ENCODE measurements around the gene SSPN.

- TF ChIP-seq CTCF (IDR thresholded peaks at IDR 0.05 in 2 of 3, conservative IDR thresholded peaks at IDR 0.05 in 1 of 3; ENCODE audit: borderline replicate concordance in 1 of 3, insufficient read depth in 1 of 3, low read depth in 2 of 3, low read length in 2 of 3) (no peak), EZH2 (IDR thresholded peaks at IDR 0.05) (no peak), SP1 (IDR thresholded peaks at IDR 0.05; ENCODE audit: low read depth) (no peak), POLR2A (IDR thresholded peaks at IDR 0.05; ENCODE audit: borderline replicate concordance, extremely low read depth, insufficient read depth, insufficient read length) (no peak)
Observed at GRCh38 chr12:26276709-26277108, 81.3 kb downstream of the SSPN start.

Data from HCT116 (cell line).